Measurements from ENCODE around the gene IQSEC1. TPM values are rescaled to one million over a fixed set of nuclear protein-coding genes. Genes with fewer than 3 reads are reported as not detected.

Gene IQSEC1
- total and polyA plus RNA-seq, 2 of the 8 experiments (the other 6 are each of a cell fraction or from before 2014, with no cell fraction given): 6.8 to 28.8 TPM

DNA sequence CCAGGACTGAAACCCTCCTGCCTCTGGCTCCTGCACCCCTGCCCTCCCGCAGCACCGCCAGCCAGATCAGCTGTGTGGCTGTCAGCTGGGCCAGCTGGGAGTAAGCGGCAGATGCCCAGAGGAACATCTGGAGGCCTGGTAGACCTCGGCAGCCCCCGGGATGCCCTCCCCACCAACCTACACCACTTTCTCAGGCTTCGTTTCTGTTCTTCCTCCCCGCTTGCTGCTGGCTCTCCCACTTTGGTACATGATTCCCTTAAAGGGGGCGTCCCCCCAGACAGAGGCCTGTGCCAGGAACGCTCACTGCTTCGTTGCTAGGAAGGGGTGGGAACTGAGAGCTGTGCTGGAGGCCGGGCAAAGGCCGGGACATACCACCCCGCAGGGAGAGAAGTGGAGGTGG lies 140.5 kb downstream of the IQSEC1 start:
- Histone ChIP-seq H3K4me1 (replicated peaks in 1 of 4; ENCODE audit: control insufficient read depth in 3 of 4, insufficient read depth in 4 of 4, low read length in 3 of 4) (no peaks in the 10 kb centered on the region), H3K56ac (replicated peaks; ENCODE audit: insufficient read length, low read depth, low read length) (no peak overlapping the region), H2BK15ac (ENCODE audit: low read length) (no peak overlapping the region), H3K14ac (ENCODE audit: insufficient read length) (no peak overlapping the region), H2AK5ac (ENCODE audit: low read depth, low read length) (no peak overlapping the region), H2BK5ac (ENCODE audit: low read depth, low read length) (no peak overlapping the region), H4K8ac (ENCODE audit: extremely low read depth, insufficient read depth, low read length) (peak overlapping the region; percentile 31; the same call in 1 of the 2 replicates), H3K18ac (ENCODE audit: extremely low read depth, low read length) (no peak overlapping the region), H3K27ac (ENCODE audit: low read depth, low read length) (no peak overlapping the region), H3K9ac (replicated peaks in 1 of 4; ENCODE audit: extremely low read depth in 1 of 4, low read depth in 3 of 4, low read length in 3 of 4) (no peak overlapping the region), H3K79me2 (ENCODE audit: control insufficient read depth in 1 of 2, insufficient read depth in 2 of 2, low read length in 2 of 2) (no peaks in the 10 kb centered on the region), H2BK120ac (replicated peaks; ENCODE audit: low read depth, low read length) (no peak overlapping the region), H3K4me3 (ENCODE audit: extremely low read depth in 1 of 4, insufficient read depth in 2 of 4, low read depth in 3 of 4, low read length in 4 of 4) (no peak overlapping the region), H2AFZ (ENCODE audit: low read length) (no peak overlapping the region), H2BK12ac (ENCODE audit: low read depth, low read length) (no peak overlapping the region), H4K5ac (ENCODE audit: insufficient read length, low read depth, low read length) (no peak overlapping the region), H3K27me3 (replicated peaks in 1 of 4; ENCODE audit: control insufficient read depth in 3 of 4, extremely low read depth in 1 of 4, insufficient read depth in 3 of 4, low read length in 3 of 4) (no peaks in the 10 kb centered on the region), H4K91ac (replicated peaks; ENCODE audit: insufficient read length, low read length) (no peak overlapping the region), H3K9me3 (ENCODE audit: insufficient read depth in 2 of 2, low read depth in 1 of 2, low read length in 1 of 2) (no peaks in the 10 kb centered on the region), H3K23ac (ENCODE audit: insufficient read length) (no peak overlapping the region), H3K23me2 (ENCODE audit: low read depth, low read length) (no peaks in the 10 kb centered on the region), H2BK20ac (ENCODE audit: low read length) (no peak overlapping the region), H3K4me2 (ENCODE audit: insufficient read depth in 1 of 2, low read depth in 2 of 2, low read length in 2 of 2) (no peak overlapping the region), H3K4ac (replicated peaks; ENCODE audit: insufficient read length, low read depth, low read length) (no peak overlapping the region), H3K79me1 (ENCODE audit: low read depth, low read length) (0 out of 2 replicates have a peak, but pooled peaks cover 3% of the 10 kb centered on the region), H3K36me3 (ENCODE audit: control insufficient read depth in 2 of 4, insufficient read depth in 4 of 4, low read length in 3 of 4) (peaks cover 0 to 12% (median 2%) of the 10 kb centered on the region in 4 experiments; a peak in 5 of 8 replicates), H4K20me1 (replicated peaks in 1 of 2; ENCODE audit: control insufficient read depth in 1 of 2, insufficient read depth in 2 of 2, low read length in 2 of 2) (peaks cover 0 to 30% of the 10 kb centered on the region in 2 experiments)
- ChIA-PET POLR2A (ENCODE audit: partially characterized antibody) (no interaction called here), CTCF (ENCODE audit: partially characterized antibody) (interaction anchor here (1.2 to 5.5 kb wide), 9 partner anchors 14 to 713 kb away, joined by 3 to 30 read pairs (median 4); no protein-coding TSS in a partner anchor)
- 93% methylated on average over 13 of the region's 13 CpGs; no CpG with 5 or more reads in 1 of the 2 experiments for WGBS, 2 experiments (ENCODE audit: extremely low coverage in 1 of 2, insufficient coverage in 1 of 2, insufficient read length in 1 of 2, insufficient replicate concordance in 2 of 2, low coverage in 1 of 2, low lambda C conversion rate in 2 of 2, missing lambda C conversion rate in 1 of 2)
- DNase-seq (ENCODE audit: low read depth in 1 of 2, low spot score in 2 of 2): no peak
- FAIRE-seq: no peak
- TF ChIP-seq CBX8 (IDR thresholded peaks at IDR 0.05; ENCODE audit: borderline replicate concordance, low read depth, low read length): no peak
- TF ChIP-seq CEBPB (IDR thresholded peaks at IDR 0.05; ENCODE audit: low read depth, low read length): no peak
- TF ChIP-seq EZH2 (IDR thresholded peaks at IDR 0.05; ENCODE audit: low read depth, low read length, severe bottlenecking): no peak
- TF ChIP-seq SIX5 (IDR thresholded peaks at IDR 0.05; ENCODE audit: low read depth, low read length): no peak
- TF ChIP-seq SP2 (IDR thresholded peaks at IDR 0.05; ENCODE audit: low read length): no peak
- no peak for TF ChIP-seq PHF8 (conservative IDR thresholded peaks at IDR 0.05; ENCODE audit: low read depth, low read length)
- TF ChIP-seq TAF1 (IDR thresholded peaks at IDR 0.05; ENCODE audit: low read depth, low read length): no peak
- TF ChIP-seq POLR2AphosphoS5 (IDR thresholded peaks at IDR 0.05; ENCODE audit: low read depth, low read length): no peak
- no peak for TF ChIP-seq KDM5A (IDR thresholded peaks at IDR 0.05; ENCODE audit: low read length)
